ENCODE results near the gene CD6.

DNA sequence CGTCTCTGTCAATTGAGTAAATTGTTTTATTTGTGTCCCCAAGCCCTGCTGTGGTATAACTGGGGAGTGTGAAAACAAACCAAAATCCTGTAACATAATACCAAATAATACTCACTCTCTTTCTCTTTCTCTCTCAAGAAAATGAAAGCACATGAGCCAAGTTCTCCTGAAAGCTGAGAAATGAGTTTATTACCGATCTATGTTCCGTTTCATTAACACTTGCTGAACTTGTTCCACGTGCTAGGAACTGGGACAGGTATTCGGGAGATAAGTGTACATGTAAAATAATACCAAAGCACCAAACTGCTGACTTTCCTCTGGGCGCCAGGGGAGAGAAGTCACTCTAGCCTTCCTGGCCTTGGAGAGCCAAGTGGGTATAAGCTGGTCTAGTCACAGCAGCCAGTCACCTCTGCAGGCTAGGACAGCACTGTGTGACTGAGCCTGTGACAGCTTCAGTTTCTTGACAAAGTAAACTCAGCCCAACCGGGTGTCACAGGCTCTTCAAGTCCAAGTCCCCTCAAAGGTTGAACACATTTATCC, 23.1 kb downstream of the CD6 start:
- TF ChIP-seq, protein P1, sequence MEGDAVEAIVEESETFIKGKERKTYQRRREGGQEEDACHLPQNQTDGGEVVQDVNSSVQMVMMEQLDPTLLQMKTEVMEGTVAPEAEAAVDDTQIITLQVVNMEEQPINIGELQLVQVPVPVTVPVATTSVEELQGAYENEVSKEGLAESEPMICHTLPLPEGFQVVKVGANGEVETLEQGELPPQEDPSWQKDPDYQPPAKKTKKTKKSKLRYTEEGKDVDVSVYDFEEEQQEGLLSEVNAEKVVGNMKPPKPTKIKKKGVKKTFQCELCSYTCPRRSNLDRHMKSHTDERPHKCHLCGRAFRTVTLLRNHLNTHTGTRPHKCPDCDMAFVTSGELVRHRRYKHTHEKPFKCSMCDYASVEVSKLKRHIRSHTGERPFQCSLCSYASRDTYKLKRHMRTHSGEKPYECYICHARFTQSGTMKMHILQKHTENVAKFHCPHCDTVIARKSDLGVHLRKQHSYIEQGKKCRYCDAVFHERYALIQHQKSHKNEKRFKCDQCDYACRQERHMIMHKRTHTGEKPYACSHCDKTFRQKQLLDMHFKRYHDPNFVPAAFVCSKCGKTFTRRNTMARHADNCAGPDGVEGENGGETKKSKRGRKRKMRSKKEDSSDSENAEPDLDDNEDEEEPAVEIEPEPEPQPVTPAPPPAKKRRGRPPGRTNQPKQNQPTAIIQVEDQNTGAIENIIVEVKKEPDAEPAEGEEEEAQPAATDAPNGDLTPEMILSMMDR (IDR thresholded peaks at IDR 0.05) = no peak
- TF ChIP-seq POLR2A (IDR thresholded peaks at IDR 0.05) = no peak
